ENCODE measurements around the gene SLC22A23. TPM values are rescaled to one million over a fixed set of nuclear protein-coding genes. Genes with fewer than 3 reads are reported as not detected.

The SLC22A23 gene
- total and polyA plus RNA-seq, 4 donors = 4.9 to 45.4 (median 19.7) TPM

DNA sequence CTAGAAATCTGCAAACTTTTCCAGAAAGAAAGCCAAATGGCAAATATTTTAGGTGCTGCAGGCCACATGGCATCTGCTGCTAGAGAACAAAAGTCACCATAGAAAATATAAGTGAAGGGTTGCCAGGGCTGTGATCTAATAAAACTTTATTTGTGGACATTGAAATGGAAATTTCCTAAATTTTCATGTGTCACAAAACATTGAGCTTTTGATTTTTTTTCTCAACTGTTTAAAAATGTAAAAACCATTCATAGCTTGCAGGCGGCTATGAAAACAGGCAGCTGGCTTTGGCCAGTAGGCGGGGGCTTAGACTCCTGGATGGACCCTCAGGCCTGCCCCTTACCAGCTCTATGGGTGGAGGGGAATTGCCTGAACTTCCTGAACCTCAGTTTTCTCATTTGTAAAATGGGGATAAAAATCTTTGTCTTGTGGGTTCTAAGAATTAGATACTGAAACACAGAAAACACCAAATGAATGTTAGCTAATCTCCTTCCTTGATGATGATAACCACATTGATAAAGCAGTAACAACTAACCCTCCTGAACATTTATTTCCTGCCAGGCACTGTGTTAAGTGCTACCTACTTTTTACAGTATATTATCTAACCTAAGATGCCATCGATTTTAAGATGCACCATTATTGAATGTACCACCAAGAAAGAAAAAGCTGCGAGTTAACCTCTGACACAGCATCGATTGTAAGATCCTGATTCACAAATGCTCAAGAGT is 85.5 kb downstream of the SLC22A23 start:
- 96% methylated on average over 5 of the region's 5 CpGs for WGBS
- DNase-seq (ENCODE audit: low spot score) = no peak
- H3K4me3 ChIP-seq (ENCODE audit: low read depth in 1 of 3, low read length in 3 of 3) = no peak overlapping the region
- no peaks in the 10 kb centered on the region for H3K27me3 ChIP-seq (ENCODE audit: control insufficient read depth in 4 of 4, insufficient read depth in 4 of 4, low read length in 3 of 4)
- H3K9ac ChIP-seq (ENCODE audit: low read depth in 1 of 2, low read length in 2 of 2) = no peak overlapping the region
- H3K36me3 ChIP-seq (ENCODE audit: control insufficient read depth in 4 of 4, insufficient read depth in 3 of 4, low read depth in 1 of 4, low read length in 3 of 4) = no peaks in the 10 kb centered on the region
- peak overlapping the region; percentile 67 to 75 for H3K27ac ChIP-seq (ENCODE audit: low read depth in 1 of 2, low read length in 2 of 2)
- no peaks in the 10 kb centered on the region for H3K9me3 ChIP-seq (ENCODE audit: control insufficient read depth in 4 of 4, low read length in 3 of 4)
- TF ChIP-seq HNF4A (conservative IDR thresholded peaks at IDR 0.05) (peak in 1 of 2 donors; percentile 12), TAF1 (conservative IDR thresholded peaks at IDR 0.05) (no peak), RXRA (IDR thresholded peaks at IDR 0.05) (peak in 1 of 2 donors; percentile 14)
- H3K4me1 ChIP-seq (ENCODE audit: control insufficient read depth in 4 of 4, insufficient read depth in 4 of 4, low read length in 3 of 4) = peaks cover 32 to 68% (median 63%) of the 10 kb centered on the region in 4 donors

DNA sequence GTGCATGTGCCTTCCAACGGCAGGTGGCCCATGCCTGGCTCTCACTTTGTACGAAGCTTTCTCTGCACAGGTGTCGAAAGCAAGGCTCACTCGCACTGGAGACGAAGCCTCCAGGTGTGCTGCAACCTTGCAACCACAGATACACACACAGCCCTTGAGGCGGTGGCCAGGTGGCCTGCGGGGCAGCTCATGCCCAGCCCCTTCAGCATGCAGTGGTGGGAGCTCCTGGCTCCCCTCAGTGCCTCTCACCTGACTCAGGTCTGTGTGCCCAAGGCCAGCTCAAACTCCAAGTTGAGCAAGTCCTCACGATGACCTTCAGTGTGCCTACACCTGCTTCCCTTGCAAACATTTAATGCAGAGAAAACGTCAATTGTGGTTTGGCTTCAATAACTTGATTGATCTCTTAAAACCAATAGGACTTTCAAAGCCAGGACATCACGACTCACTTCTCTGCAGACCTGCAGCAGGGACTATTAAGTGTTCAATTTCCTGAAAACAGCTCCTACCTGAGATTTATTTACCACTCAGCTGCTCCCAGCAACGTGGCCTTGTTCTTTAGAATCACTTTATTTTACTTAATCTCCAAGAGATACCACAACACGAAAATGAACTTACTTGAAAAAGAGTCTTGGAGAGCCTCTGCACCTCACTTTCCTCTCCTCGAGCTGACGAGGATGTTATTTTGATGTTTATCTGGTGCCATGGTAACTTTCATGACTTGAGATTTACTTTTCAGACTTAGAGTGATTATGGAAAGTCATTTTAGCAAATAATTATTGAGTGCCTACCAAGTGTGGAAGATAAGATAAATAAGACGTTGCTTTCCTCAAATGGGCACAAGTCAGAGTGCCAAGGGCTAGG is 86.3 kb downstream of the SLC22A23 start:
- Histone ChIP-seq H3K9me3 (ENCODE audit: control insufficient read depth in 4 of 4, low read length in 3 of 4) (no peaks in the 10 kb centered on the region), H3K27me3 (ENCODE audit: control insufficient read depth in 4 of 4, insufficient read depth in 4 of 4, low read length in 3 of 4) (no peaks in the 10 kb centered on the region), H3K4me1 (ENCODE audit: control insufficient read depth in 4 of 4, insufficient read depth in 4 of 4, low read length in 3 of 4) (peaks cover 34 to 70% (median 66%) of the 10 kb centered on the region in 4 donors), H3K36me3 (ENCODE audit: control insufficient read depth in 4 of 4, insufficient read depth in 3 of 4, low read depth in 1 of 4, low read length in 3 of 4) (no peaks in the 10 kb centered on the region), H3K4me3 (ENCODE audit: low read depth in 1 of 3, low read length in 3 of 3) (no peak overlapping the region), H3K27ac (ENCODE audit: low read depth in 1 of 2, low read length in 2 of 2) (peak overlapping the region; percentile 67 to 75), H3K9ac (ENCODE audit: low read depth in 1 of 2, low read length in 2 of 2) (peak overlapping the region in 1 of 2 donors; percentile 12)
- 37% methylated on average over 15 of the region's 15 CpGs for WGBS
- TF ChIP-seq, protein P1, sequence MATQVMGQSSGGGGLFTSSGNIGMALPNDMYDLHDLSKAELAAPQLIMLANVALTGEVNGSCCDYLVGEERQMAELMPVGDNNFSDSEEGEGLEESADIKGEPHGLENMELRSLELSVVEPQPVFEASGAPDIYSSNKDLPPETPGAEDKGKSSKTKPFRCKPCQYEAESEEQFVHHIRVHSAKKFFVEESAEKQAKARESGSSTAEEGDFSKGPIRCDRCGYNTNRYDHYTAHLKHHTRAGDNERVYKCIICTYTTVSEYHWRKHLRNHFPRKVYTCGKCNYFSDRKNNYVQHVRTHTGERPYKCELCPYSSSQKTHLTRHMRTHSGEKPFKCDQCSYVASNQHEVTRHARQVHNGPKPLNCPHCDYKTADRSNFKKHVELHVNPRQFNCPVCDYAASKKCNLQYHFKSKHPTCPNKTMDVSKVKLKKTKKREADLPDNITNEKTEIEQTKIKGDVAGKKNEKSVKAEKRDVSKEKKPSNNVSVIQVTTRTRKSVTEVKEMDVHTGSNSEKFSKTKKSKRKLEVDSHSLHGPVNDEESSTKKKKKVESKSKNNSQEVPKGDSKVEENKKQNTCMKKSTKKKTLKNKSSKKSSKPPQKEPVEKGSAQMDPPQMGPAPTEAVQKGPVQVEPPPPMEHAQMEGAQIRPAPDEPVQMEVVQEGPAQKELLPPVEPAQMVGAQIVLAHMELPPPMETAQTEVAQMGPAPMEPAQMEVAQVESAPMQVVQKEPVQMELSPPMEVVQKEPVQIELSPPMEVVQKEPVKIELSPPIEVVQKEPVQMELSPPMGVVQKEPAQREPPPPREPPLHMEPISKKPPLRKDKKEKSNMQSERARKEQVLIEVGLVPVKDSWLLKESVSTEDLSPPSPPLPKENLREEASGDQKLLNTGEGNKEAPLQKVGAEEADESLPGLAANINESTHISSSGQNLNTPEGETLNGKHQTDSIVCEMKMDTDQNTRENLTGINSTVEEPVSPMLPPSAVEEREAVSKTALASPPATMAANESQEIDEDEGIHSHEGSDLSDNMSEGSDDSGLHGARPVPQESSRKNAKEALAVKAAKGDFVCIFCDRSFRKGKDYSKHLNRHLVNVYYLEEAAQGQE (IDR thresholded peaks at IDR 0.05) = peak; percentile 43
- TF ChIP-seq YY1 (IDR thresholded peaks at IDR 0.05) (peak; percentile 33), RAD21 (IDR thresholded peaks at IDR 0.05) (peak in 1 of 2 donors; percentile 54), HNF4A (conservative IDR thresholded peaks at IDR 0.05) (peak; percentile 90 to 93), TAF1 (conservative IDR thresholded peaks at IDR 0.05) (no peak), SP1 (IDR thresholded peaks at IDR 0.05) (peak; percentile 83), EGR1 (IDR thresholded peaks at IDR 0.05; ENCODE audit: low read depth in 2 of 2) (peak in 1 of 2 donors; percentile 60), HNF4G (IDR thresholded peaks at IDR 0.05) (peak; percentile 62), GABPA (IDR thresholded peaks at IDR 0.05 in 1 of 2, conservative IDR thresholded peaks at IDR 0.05 in 1 of 2) (no peak), JUND (IDR thresholded peaks at IDR 0.05) (peak in 1 of 2 donors; percentile 69), FOXA2 (IDR thresholded peaks at IDR 0.05) (peak; percentile 72), RXRA (IDR thresholded peaks at IDR 0.05) (peak; percentile 87 to 92), NR2F2 (IDR thresholded peaks at IDR 0.05) (no peak), FOXA1 (IDR thresholded peaks at IDR 0.05) (peak; percentile 19)
- TF ChIP-seq, protein P2, sequence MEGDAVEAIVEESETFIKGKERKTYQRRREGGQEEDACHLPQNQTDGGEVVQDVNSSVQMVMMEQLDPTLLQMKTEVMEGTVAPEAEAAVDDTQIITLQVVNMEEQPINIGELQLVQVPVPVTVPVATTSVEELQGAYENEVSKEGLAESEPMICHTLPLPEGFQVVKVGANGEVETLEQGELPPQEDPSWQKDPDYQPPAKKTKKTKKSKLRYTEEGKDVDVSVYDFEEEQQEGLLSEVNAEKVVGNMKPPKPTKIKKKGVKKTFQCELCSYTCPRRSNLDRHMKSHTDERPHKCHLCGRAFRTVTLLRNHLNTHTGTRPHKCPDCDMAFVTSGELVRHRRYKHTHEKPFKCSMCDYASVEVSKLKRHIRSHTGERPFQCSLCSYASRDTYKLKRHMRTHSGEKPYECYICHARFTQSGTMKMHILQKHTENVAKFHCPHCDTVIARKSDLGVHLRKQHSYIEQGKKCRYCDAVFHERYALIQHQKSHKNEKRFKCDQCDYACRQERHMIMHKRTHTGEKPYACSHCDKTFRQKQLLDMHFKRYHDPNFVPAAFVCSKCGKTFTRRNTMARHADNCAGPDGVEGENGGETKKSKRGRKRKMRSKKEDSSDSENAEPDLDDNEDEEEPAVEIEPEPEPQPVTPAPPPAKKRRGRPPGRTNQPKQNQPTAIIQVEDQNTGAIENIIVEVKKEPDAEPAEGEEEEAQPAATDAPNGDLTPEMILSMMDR (IDR thresholded peaks at IDR 0.05; ENCODE audit: low read depth, low read length, missing input control) = no peak
- TF ChIP-seq, protein P3, sequence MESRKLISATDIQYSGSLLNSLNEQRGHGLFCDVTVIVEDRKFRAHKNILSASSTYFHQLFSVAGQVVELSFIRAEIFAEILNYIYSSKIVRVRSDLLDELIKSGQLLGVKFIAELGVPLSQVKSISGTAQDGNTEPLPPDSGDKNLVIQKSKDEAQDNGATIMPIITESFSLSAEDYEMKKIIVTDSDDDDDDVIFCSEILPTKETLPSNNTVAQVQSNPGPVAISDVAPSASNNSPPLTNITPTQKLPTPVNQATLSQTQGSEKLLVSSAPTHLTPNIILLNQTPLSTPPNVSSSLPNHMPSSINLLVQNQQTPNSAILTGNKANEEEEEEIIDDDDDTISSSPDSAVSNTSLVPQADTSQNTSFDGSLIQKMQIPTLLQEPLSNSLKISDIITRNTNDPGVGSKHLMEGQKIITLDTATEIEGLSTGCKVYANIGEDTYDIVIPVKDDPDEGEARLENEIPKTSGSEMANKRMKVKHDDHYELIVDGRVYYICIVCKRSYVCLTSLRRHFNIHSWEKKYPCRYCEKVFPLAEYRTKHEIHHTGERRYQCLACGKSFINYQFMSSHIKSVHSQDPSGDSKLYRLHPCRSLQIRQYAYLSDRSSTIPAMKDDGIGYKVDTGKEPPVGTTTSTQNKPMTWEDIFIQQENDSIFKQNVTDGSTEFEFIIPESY (IDR thresholded peaks at IDR 0.05) = peak; percentile 40
- TF ChIP-seq, protein P4, sequence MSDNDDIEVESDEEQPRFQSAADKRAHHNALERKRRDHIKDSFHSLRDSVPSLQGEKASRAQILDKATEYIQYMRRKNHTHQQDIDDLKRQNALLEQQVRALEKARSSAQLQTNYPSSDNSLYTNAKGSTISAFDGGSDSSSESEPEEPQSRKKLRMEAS (IDR thresholded peaks at IDR 0.05) = peak; percentile 68
- no peak for DNase-seq (ENCODE audit: low spot score)
